ENCODE results near the gene TUSC2. TPM values are rescaled to one million over a fixed set of nuclear protein-coding genes. Genes with fewer than 3 reads are reported as not detected.

Gene TUSC2
- total and polyA plus RNA-seq, 2 of the 8 experiments (the other 6 are each of a cell fraction or from before 2014, with no cell fraction given): 33.3 to 65.4 TPM

DNA sequence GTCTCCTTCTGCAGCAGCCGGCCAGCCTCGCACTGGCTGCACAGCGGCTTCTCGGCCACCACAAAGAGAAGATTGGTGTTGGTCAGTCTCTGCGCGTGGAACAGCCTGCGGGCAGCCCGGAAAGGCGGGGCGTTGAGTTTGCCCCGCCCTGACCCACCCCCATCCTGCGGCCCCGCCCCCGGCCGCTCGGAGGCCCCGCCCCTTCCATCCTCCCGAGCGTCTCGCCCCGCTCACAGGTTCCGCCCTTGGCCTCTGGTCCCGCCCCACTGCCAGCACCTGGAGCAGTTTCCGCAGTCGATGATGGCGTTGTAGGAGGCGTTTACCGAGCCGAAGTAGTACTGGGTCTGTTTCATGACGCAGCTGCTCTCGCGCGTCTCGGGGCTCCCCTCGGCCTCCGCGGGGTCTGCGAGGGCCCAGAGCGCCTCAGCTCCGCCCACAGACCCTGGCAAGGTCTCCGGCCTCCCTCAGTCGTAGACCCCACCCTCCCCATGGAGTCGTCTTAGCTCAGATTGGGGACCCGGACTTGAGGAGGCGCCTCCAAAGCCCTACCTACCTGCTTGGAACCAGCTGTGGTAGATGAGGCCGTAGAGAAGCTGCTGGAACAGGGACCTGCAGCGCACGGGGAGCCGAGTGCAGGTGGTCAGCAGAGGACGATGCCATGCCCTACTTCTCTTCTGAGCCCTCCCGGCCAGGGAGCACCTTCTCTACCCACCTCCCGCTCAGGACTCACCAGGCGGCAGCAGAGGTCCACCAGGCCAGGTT, 37.2 kb upstream of the TUSC2 start:
- CTCF ChIA-PET (ENCODE audit: partially characterized antibody): interaction anchor here (0.8 to 4.5 kb wide), 11 partner anchors 9 to 251 kb away, joined by 3 to 18 read pairs (median 4); partner anchors contain the start of genes MAPKAPK3 and RASSF1
- TF ChIP-seq ASH2L (IDR thresholded peaks at IDR 0.05; ENCODE audit: low read length) (no peak), SP4 (IDR thresholded peaks at IDR 0.05; ENCODE audit: low read length) (no peak), POLR2A (IDR thresholded peaks at IDR 0.05; ENCODE audit: control extremely low read depth in 1 of 2, low read depth in 2 of 2, low read length in 2 of 2) (no peak), BACH1 (IDR thresholded peaks at IDR 0.05; ENCODE audit: low read length) (no peak), EZH2 (IDR thresholded peaks at IDR 0.05; ENCODE audit: low read depth, low read length, severe bottlenecking) (no peak), NRF1 (IDR thresholded peaks at IDR 0.05; ENCODE audit: low read depth, low read length) (no peak), E2F6 (IDR thresholded peaks at IDR 0.05) (peak; percentile 46; the same call in 1 of the 2 replicates), TCF12 (IDR thresholded peaks at IDR 0.05; ENCODE audit: low read depth, low read length) (no peak), JUND (IDR thresholded peaks at IDR 0.05; ENCODE audit: low read length) (no peak), GTF2F1 (IDR thresholded peaks at IDR 0.05; ENCODE audit: borderline replicate concordance, low read depth, low read length) (no peak)
- TF ChIP-seq, protein P1, sequence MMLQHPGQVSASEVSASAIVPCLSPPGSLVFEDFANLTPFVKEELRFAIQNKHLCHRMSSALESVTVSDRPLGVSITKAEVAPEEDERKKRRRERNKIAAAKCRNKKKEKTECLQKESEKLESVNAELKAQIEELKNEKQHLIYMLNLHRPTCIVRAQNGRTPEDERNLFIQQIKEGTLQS (IDR thresholded peaks at IDR 0.05; ENCODE audit: insufficient read depth, low read depth, low read length): no peak

More for the DNA sequence above, 37.2 kb upstream of the TUSC2 start:
- no peaks in the 10 kb centered on the region for H3K36me3 ChIP-seq (ENCODE audit: control insufficient read depth in 2 of 4, insufficient read depth in 4 of 4, low read length in 3 of 4)
- peak overlapping the region; percentile 83; the same call in 1 of the 2 replicates for H4K8ac ChIP-seq (ENCODE audit: extremely low read depth, insufficient read depth, low read length)
- peak overlapping the region in 3 of 4 experiments; percentile 3 to 58 (median 49); a peak in 5 of 7 replicates for H3K9ac ChIP-seq (replicated peaks in 1 of 4; ENCODE audit: extremely low read depth in 1 of 4, low read depth in 3 of 4, low read length in 3 of 4)
- no peak overlapping the region for H2BK120ac ChIP-seq (replicated peaks; ENCODE audit: low read depth, low read length)
- H3K79me1 ChIP-seq (ENCODE audit: low read depth, low read length): 0 out of 2 replicates have a peak, but pooled peaks cover 2% of the 10 kb centered on the region
- H2BK20ac ChIP-seq (ENCODE audit: low read length): no peak overlapping the region
- peaks cover 0 to 2% of the 10 kb centered on the region in 2 experiments for H4K20me1 ChIP-seq (replicated peaks in 1 of 2; ENCODE audit: control insufficient read depth in 1 of 2, insufficient read depth in 2 of 2, low read length in 2 of 2)
- H2BK15ac ChIP-seq (ENCODE audit: low read length): no peak overlapping the region
- H4K91ac ChIP-seq (replicated peaks; ENCODE audit: insufficient read length, low read length): peak overlapping the region; percentile 38
- peak overlapping the region; percentile 12; the same call in 1 of the 2 replicates for H2BK5ac ChIP-seq (ENCODE audit: low read depth, low read length)
- peak; percentile 78 to 93 for DNase-seq (ENCODE audit: low read depth in 1 of 2, low spot score in 2 of 2)
- peaks cover 12% of the 10 kb centered on the region; the same call in 1 of the 2 replicates for H3K23me2 ChIP-seq (ENCODE audit: low read depth, low read length)
- no peak overlapping the region for H4K5ac ChIP-seq (ENCODE audit: insufficient read length, low read depth, low read length)
- no peak for FAIRE-seq
- H2AK5ac ChIP-seq (ENCODE audit: low read depth, low read length): no peak overlapping the region
- H3K4me1 ChIP-seq (replicated peaks in 1 of 4; ENCODE audit: control insufficient read depth in 3 of 4, insufficient read depth in 4 of 4, low read length in 3 of 4): peaks cover 0 to 15% (median 10%) of the 10 kb centered on the region in 4 experiments; a peak in 6 of 7 replicates
- H3K56ac ChIP-seq (replicated peaks; ENCODE audit: insufficient read length, low read depth, low read length): no peak overlapping the region
- no peak overlapping the region for H2BK12ac ChIP-seq (ENCODE audit: low read depth, low read length)
- no peaks in the 10 kb centered on the region for H3K9me3 ChIP-seq (ENCODE audit: insufficient read depth in 2 of 2, low read depth in 1 of 2, low read length in 1 of 2)
- POLR2A ChIA-PET (ENCODE audit: partially characterized antibody): interaction anchor here (0.7 to 2.5 kb wide), 7 partner anchors 10 to 1604 kb away, joined by 3 to 22 read pairs (median 3); partner anchors contain the start of genes CYB561D2 and NPRL2
- peak overlapping the region; percentile 48 to 68 (median 59) for H3K4me3 ChIP-seq (ENCODE audit: extremely low read depth in 1 of 4, insufficient read depth in 2 of 4, low read depth in 3 of 4, low read length in 4 of 4)
- no peak overlapping the region for H3K23ac ChIP-seq (ENCODE audit: insufficient read length)
- no peaks in the 10 kb centered on the region for H3K79me2 ChIP-seq (ENCODE audit: control insufficient read depth in 1 of 2, insufficient read depth in 2 of 2, low read length in 2 of 2)
- H3K27ac ChIP-seq (ENCODE audit: low read depth, low read length): peak overlapping the region; percentile 39; the same call in 1 of the 2 replicates
- 11% methylated on average over 35 of the region's 53 CpGs; no CpG with 5 or more reads in 1 of the 2 experiments for WGBS, 2 experiments (ENCODE audit: extremely low coverage in 1 of 2, insufficient coverage in 1 of 2, insufficient read length in 1 of 2, insufficient replicate concordance in 2 of 2, low coverage in 1 of 2, low lambda C conversion rate in 2 of 2, missing lambda C conversion rate in 1 of 2)
- H3K18ac ChIP-seq (ENCODE audit: extremely low read depth, low read length): peak overlapping the region; percentile 34; the same call in 1 of the 2 replicates
- peak overlapping the region; percentile 76 to 91 for H3K4me2 ChIP-seq (ENCODE audit: insufficient read depth in 1 of 2, low read depth in 2 of 2, low read length in 2 of 2)
- H3K14ac ChIP-seq (ENCODE audit: insufficient read length): no peak overlapping the region
- H3K4ac ChIP-seq (replicated peaks; ENCODE audit: insufficient read length, low read depth, low read length): no peak overlapping the region
- H3K27me3 ChIP-seq (replicated peaks in 1 of 4; ENCODE audit: control insufficient read depth in 3 of 4, extremely low read depth in 1 of 4, insufficient read depth in 3 of 4, low read length in 3 of 4): peaks cover 0 to 5% (median 2%) of the 10 kb centered on the region in 4 experiments; a peak in 3 of 7 replicates
- 0 out of 2 replicates have a peak overlapping the region, but pooled peaks have one; percentile 47 for H2AFZ ChIP-seq (ENCODE audit: low read length)
